Measurements from ENCODE around the gene INSM1.
"Not testable (repeated sequence)": the region's sequence is repeated elsewhere in the genome, so short reads cannot be mapped to it uniquely, and the experiment has no call there.

Gene INSM1

GRCh38 chr20:20367575-20368417 lies at the start of gene INSM1:
INSM1 (plus strand) TSS chr20:20368104; CDS start chr20:20368268, 164 bp downstream.
- DNase-seq: peak; percentile 54

GRCh38 chr20:20318365-20319161 lies 49.3 kb upstream of the INSM1 start:
- no peak for DNase-seq

GRCh38 chr20:20321134-20321533 lies 46.8 kb upstream of the INSM1 start:
- no peak for DNase-seq

- no peak for DNase-seq
These were observed 46.0 kb upstream of the INSM1 start for GRCh38 chr20:20321917-20322316.

- DNase-seq: no peak
These were observed 45.0 kb upstream of the INSM1 start for GRCh38 chr20:20322912-20323311.

GRCh38 chr20:20327746-20328145 lies 40.2 kb upstream of the INSM1 start:
- no peak for DNase-seq

- no peak for DNase-seq
These were observed 38.3 kb upstream of the INSM1 start for GRCh38 chr20:20329564-20329963.

GRCh38 chr20:20331156-20331555 lies 36.7 kb upstream of the INSM1 start:
- no peak for DNase-seq

GRCh38 chr20:20331817-20332216 lies 36.1 kb upstream of the INSM1 start:
- DNase-seq: no peak

- DNase-seq: no peak
These were observed 34.0 kb upstream of the INSM1 start for GRCh38 chr20:20333866-20334265.

- no peak for DNase-seq
These were observed 33.4 kb upstream of the INSM1 start for GRCh38 chr20:20334489-20334888.

GRCh38 chr20:20338133-20338730 lies 29.7 kb upstream of the INSM1 start:
- no peak for DNase-seq

GRCh38 chr20:20340443-20340842 lies 27.5 kb upstream of the INSM1 start:
- DNase-seq: no peak

GRCh38 chr20:20341371-20341770 lies 26.5 kb upstream of the INSM1 start:
- DNase-seq: no peak

- no peak for DNase-seq
These were observed 25.8 kb upstream of the INSM1 start for GRCh38 chr20:20342066-20342465.

- no peak for DNase-seq
These were observed 24.0 kb upstream of the INSM1 start for GRCh38 chr20:20343932-20344331.

GRCh38 chr20:20344476-20344875 lies 23.4 kb upstream of the INSM1 start:
- no peak for DNase-seq

- no peak for DNase-seq
These were observed 14.3 kb upstream of the INSM1 start for GRCh38 chr20:20353576-20353975.

GRCh38 chr20:20355503-20355902 lies 12.4 kb upstream of the INSM1 start:
- DNase-seq: not testable (repeated sequence)

- DNase-seq: no peak
These were observed 9.1 kb upstream of the INSM1 start for GRCh38 chr20:20358801-20359200.

- no peak for DNase-seq
These were observed 8.3 kb upstream of the INSM1 start for GRCh38 chr20:20359628-20360027.

- DNase-seq: peak; percentile 41
These were observed 7.4 kb upstream of the INSM1 start for GRCh38 chr20:20360464-20360863.

GRCh38 chr20:20362774-20363433 lies 5.0 kb upstream of the INSM1 start:
- DNase-seq: no peak

Data from stimulated activated CD4-positive, alpha-beta T cell treated with anti-CD3 and anti-CD28 coated beads, Interleukin-1b, Interleukin-23, amount 100 ng/mL, for 48 hours (primary cell).